ENCODE results near the gene CNNM2. TPM values are rescaled to one million over a fixed set of nuclear protein-coding genes. Genes with fewer than 3 reads are reported as not detected.

The CNNM2 gene
- total RNA-seq, 1 donor from 2014 or later, result 14.3 TPM

DNA sequence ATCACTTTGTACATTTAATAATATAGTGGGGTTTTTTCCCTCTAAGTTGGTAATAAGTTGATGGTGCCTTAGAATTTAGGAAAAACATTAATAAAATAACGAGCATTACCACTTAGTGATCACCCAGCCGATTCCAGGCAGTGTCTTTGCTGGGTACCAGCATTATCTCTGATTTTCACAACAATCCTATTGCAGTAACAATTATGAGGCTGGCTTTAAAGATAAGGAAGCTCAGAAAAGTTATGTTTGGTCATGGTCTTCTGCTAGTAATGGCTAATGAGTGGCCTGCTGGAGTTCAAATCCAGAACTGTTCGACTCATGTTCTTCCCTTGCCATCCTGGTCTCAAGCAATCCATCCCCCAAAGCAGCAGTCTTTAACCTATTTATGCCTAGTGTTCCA is 127.9 kb downstream of the CNNM2 start:
- no peak overlapping the region for H3K27ac Mint-ChIP-seq (ENCODE audit: unreplicated experiment)
- TF ChIP-seq, protein P1, sequence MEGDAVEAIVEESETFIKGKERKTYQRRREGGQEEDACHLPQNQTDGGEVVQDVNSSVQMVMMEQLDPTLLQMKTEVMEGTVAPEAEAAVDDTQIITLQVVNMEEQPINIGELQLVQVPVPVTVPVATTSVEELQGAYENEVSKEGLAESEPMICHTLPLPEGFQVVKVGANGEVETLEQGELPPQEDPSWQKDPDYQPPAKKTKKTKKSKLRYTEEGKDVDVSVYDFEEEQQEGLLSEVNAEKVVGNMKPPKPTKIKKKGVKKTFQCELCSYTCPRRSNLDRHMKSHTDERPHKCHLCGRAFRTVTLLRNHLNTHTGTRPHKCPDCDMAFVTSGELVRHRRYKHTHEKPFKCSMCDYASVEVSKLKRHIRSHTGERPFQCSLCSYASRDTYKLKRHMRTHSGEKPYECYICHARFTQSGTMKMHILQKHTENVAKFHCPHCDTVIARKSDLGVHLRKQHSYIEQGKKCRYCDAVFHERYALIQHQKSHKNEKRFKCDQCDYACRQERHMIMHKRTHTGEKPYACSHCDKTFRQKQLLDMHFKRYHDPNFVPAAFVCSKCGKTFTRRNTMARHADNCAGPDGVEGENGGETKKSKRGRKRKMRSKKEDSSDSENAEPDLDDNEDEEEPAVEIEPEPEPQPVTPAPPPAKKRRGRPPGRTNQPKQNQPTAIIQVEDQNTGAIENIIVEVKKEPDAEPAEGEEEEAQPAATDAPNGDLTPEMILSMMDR (IDR thresholded peaks at IDR 0.05; ENCODE audit: partially characterized antibody, unreplicated experiment), result no peak
- H3K4me3 Mint-ChIP-seq (ENCODE audit: unreplicated experiment), result no peak overlapping the region
- no peaks in the 10 kb centered on the region for H3K36me3 Mint-ChIP-seq (ENCODE audit: unreplicated experiment)
- H3K27me3 Mint-ChIP-seq (ENCODE audit: unreplicated experiment), result no peaks in the 10 kb centered on the region
- H3K9me3 Mint-ChIP-seq (ENCODE audit: unreplicated experiment), result no peaks in the 10 kb centered on the region
- no peak for DNase-seq
- H3K4me1 Mint-ChIP-seq (ENCODE audit: low read depth, unreplicated experiment), result no peaks in the 10 kb centered on the region

DNA sequence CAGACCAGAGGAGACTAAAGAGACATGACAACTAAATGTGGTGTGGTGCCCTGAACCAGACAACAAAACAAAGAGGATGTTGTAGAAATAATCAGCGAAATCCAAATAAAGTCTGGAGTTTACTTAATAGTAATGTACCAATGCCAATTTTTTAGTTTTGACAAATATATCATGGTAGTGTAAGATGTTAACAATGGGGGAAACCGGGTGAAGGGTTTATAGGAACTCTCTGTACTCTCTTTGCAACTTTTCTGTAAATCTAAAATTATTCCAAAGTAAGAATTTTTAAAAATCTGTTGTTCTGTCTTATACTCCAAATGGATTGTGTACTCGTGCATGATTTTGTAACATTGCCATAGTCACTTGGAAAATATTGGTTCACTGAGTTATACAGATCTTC is 129.3 kb downstream of the CNNM2 start:
- no peaks in the 10 kb centered on the region for H3K9me3 Mint-ChIP-seq (ENCODE audit: unreplicated experiment)
- no peaks in the 10 kb centered on the region for H3K27me3 Mint-ChIP-seq (ENCODE audit: unreplicated experiment)
- no peaks in the 10 kb centered on the region for H3K36me3 Mint-ChIP-seq (ENCODE audit: unreplicated experiment)
- H3K4me3 Mint-ChIP-seq (ENCODE audit: unreplicated experiment), result no peak overlapping the region
- H3K4me1 Mint-ChIP-seq (ENCODE audit: low read depth, unreplicated experiment), result no peaks in the 10 kb centered on the region
- TF ChIP-seq, protein P1 (IDR thresholded peaks at IDR 0.05; ENCODE audit: partially characterized antibody, unreplicated experiment), result no peak
- no peak overlapping the region for H3K27ac Mint-ChIP-seq (ENCODE audit: unreplicated experiment)
- DNase-seq, result no peak

DNA sequence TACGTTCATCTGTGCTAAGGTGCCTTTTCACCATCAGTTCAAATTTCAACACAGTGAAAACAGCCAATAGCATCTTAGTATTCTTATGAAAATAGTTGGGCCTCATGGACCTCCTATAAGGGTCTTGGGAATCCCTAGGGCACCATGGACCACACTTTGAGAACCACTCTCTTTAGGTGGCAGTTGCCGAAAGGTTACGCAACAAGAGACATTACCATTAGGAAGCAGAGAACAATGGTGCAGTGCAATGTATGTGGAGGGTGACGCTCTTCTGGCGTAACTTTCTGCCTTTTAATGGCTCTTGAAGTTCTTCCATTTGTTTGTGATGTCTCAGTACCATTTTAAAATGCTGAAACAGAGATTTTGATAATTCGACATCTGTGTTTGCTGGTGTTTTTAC is 131.1 kb downstream of the CNNM2 start:
- no peak overlapping the region for H3K27ac Mint-ChIP-seq (ENCODE audit: unreplicated experiment)
- H3K9me3 Mint-ChIP-seq (ENCODE audit: unreplicated experiment), result no peaks in the 10 kb centered on the region
- H3K36me3 Mint-ChIP-seq (ENCODE audit: unreplicated experiment), result no peaks in the 10 kb centered on the region
- TF ChIP-seq, protein P1 (IDR thresholded peaks at IDR 0.05; ENCODE audit: partially characterized antibody, unreplicated experiment), result no peak
- DNase-seq, result no peak
- H3K4me3 Mint-ChIP-seq (ENCODE audit: unreplicated experiment), result no peak overlapping the region
- no peaks in the 10 kb centered on the region for H3K27me3 Mint-ChIP-seq (ENCODE audit: unreplicated experiment)
- peaks cover 7% of the 10 kb centered on the region for H3K4me1 Mint-ChIP-seq (ENCODE audit: low read depth, unreplicated experiment)

DNA sequence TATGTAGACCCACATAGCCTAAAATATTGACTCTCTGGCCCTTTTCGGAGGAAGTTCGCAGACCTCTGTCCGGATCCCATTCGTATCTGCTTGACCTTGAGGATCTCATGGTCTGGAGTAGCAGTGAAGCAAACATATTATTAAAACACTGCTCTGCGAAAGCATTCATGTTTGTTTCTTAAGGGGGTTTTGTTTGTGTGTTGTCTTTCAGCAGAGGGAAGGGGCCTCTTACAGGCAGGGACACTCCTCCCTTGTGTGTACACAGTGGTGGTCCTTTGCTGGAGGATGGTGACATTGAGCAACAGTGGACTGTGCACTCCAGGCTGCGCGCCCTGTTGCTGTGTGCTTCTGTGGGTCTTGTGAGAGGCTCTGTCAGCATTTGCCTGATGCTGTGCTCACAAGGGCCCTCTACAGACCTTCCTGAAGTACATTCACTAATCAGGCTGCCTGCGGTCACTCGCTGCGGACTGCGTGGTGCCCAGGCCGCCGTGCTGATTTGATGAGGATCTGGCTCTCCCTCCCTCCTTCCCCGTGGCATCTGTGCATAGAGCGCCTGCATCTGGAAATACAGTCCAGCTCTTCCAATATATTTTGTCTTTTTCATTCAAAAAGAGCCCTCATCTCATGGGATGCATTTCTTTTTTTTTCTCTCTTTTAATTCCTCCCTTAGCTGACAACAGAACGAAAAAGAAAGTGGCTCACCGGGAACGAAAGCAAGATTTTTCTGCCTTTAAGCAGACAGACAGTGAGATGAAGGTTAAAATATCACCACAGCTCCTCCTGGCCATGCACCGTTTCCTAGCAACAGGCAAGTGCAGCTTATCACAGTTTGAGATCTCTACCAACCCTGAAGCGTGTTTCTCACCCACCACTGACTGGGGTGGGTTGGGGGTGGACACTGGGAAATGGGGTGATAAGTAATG is 135.8 kb downstream of the CNNM2 start:
- peak; percentile 47 for DNase-seq
- Mint-ChIP-seq H3K4me1 (ENCODE audit: low read depth, unreplicated experiment) (peaks cover 12% of the 10 kb centered on the region), H3K9me3 (ENCODE audit: unreplicated experiment) (no peaks in the 10 kb centered on the region), H3K27me3 (ENCODE audit: unreplicated experiment) (no peaks in the 10 kb centered on the region), H3K27ac (ENCODE audit: unreplicated experiment) (peak overlapping the region; percentile 84), H3K36me3 (ENCODE audit: unreplicated experiment) (peaks cover 11% of the 10 kb centered on the region), H3K4me3 (ENCODE audit: unreplicated experiment) (no peak overlapping the region)
- TF ChIP-seq, protein P1 (IDR thresholded peaks at IDR 0.05; ENCODE audit: partially characterized antibody, unreplicated experiment), result no peak

DNA sequence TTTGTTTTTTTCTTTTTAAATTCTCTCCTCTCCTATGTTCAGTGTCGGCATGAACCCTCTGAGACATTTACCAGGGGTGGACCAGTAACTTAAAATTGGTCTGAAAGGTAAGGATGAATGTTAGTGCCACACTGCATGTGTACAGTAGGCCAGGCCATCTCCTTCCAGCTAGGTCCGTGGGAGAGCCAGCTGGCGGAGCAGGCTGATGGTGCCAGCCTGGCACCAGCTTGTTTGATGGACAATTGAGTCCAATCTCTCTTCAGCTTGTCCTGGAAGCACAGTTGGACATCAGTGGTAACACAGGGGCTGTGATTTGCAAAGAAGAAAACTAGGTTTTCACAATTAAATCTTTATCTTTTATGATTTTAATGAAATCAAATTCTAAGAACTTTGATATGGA is 136.5 kb downstream of the CNNM2 start:
- DNase-seq, result no peak
- no peaks in the 10 kb centered on the region for H3K9me3 Mint-ChIP-seq (ENCODE audit: unreplicated experiment)
- H3K27ac Mint-ChIP-seq (ENCODE audit: unreplicated experiment), result no peak overlapping the region
- TF ChIP-seq, protein P1 (IDR thresholded peaks at IDR 0.05; ENCODE audit: partially characterized antibody, unreplicated experiment), result no peak
- H3K4me3 Mint-ChIP-seq (ENCODE audit: unreplicated experiment), result no peak overlapping the region
- H3K36me3 Mint-ChIP-seq (ENCODE audit: unreplicated experiment), result peaks cover 11% of the 10 kb centered on the region
- peaks cover under 1% of the 10 kb centered on the region for H3K27me3 Mint-ChIP-seq (ENCODE audit: unreplicated experiment)
- H3K4me1 Mint-ChIP-seq (ENCODE audit: low read depth, unreplicated experiment), result peaks cover 12% of the 10 kb centered on the region

Data from glutamatergic neuron (in vitro differentiated cells).